Astrocyte (in vitro differentiated cells and primary cell): ENCODE measurements around the gene WDR1. TPM values are rescaled to one million over a fixed set of nuclear protein-coding genes. Genes with fewer than 3 reads are reported as not detected.

ENCODE experiments used
- DNase-seq: peaks from one replicate; pipeline ENCODE4 v3.0.0-alpha.2; 2010; ENCODE audit warnings: low read depth
- FAIRE-seq: peaks from 2 replicates; lab custom pipeline; 2011; peaks lifted over from hg19 to GRCh38; lab: Jason Lieb, UNC
- H2AFZ ChIP-seq: 2 replicates; pipeline ENCODE4 v1.6.0; 2012; ENCODE audit warnings: low read depth, low read length, inconsistent platforms
- H3K27ac ChIP-seq: 2 replicates; pipeline ENCODE4 v1.5.1; 2011; ENCODE audit warnings: low read depth, low read length, inconsistent platforms
- H3K27me3 ChIP-seq: 2 replicates; pipeline ENCODE4 v1.6.0; 2011; ENCODE audit warnings: low read length, inconsistent platforms; ENCODE audit not compliant: insufficient read depth
- H3K36me3 ChIP-seq: 2 replicates; pipeline ENCODE4 v1.5.1; 2011; ENCODE audit warnings: low read length, inconsistent platforms; ENCODE audit not compliant: insufficient read depth
- H3K4me1 ChIP-seq: 2 replicates; pipeline ENCODE4 v1.5.1; 2011; ENCODE audit warnings: low read length, inconsistent platforms; ENCODE audit not compliant: insufficient read depth
- H3K4me2 ChIP-seq: 2 replicates; pipeline ENCODE4 v1.6.0; 2012; ENCODE audit warnings: low read length, inconsistent platforms
- H3K4me3 ChIP-seq: 2 replicates; pipeline ENCODE4 v1.5.1; 2011; ENCODE audit warnings: low read depth, mild to moderate bottlenecking, low read length, inconsistent platforms; ENCODE audit not compliant: insufficient read depth
- H3K79me2 ChIP-seq: 2 replicates; pipeline ENCODE4 v1.6.0; 2012; ENCODE audit warnings: mild to moderate bottlenecking, low read length, inconsistent platforms; ENCODE audit not compliant: insufficient read depth
- H3K9ac ChIP-seq: 2 replicates; pipeline ENCODE4 v1.6.0; 2012; ENCODE audit warnings: mild to moderate bottlenecking, low read length, inconsistent platforms
- H3K9me3 ChIP-seq: 2 replicates; pipeline ENCODE4 v1.5.1; 2012; ENCODE audit warnings: low read depth, mild to moderate bottlenecking, low read length, inconsistent platforms; ENCODE audit not compliant: insufficient read depth
- H4K20me1 ChIP-seq: 2 replicates; pipeline ENCODE4 v1.6.0; 2012; ENCODE audit warnings: low read length, inconsistent platforms; ENCODE audit not compliant: insufficient read depth
- H3K27ac Mint-ChIP-seq: one replicate; pipeline ENCODE4 v1.8.0; 2021; ENCODE audit warnings: mild to moderate bottlenecking, mixed read lengths; ENCODE audit not compliant: unreplicated experiment
- H3K27me3 Mint-ChIP-seq: one replicate; pipeline ENCODE4 v1.8.0; 2021; ENCODE audit warnings: low read depth, mixed read lengths; ENCODE audit not compliant: unreplicated experiment
- H3K36me3 Mint-ChIP-seq: one replicate; pipeline ENCODE4 v1.8.0; 2021; ENCODE audit warnings: low read depth, mixed read lengths; ENCODE audit not compliant: unreplicated experiment
- H3K4me1 Mint-ChIP-seq: one replicate; pipeline ENCODE4 v1.8.0; 2021; ENCODE audit warnings: low read depth, mixed read lengths; ENCODE audit not compliant: unreplicated experiment
- H3K4me3 Mint-ChIP-seq: one replicate; pipeline ENCODE4 v1.8.0; 2021; ENCODE audit warnings: mild to moderate bottlenecking, moderate library complexity, mixed read lengths; ENCODE audit not compliant: unreplicated experiment
- H3K9me3 Mint-ChIP-seq: one replicate; pipeline ENCODE4 v1.8.0; 2021; ENCODE audit warnings: mild to moderate bottlenecking, mixed read lengths; ENCODE audit not compliant: unreplicated experiment
- CTCF ChIP-seq: IDR thresholded peaks from 2 replicates; pipeline ENCODE4 v1.5.1; 2011; ENCODE audit warnings: low read depth, mild to moderate bottlenecking, inconsistent platforms, low read length, moderate library complexity; ENCODE audit not compliant: insufficient read depth
- EZH2 ChIP-seq: IDR thresholded peaks from 2 replicates; pipeline ENCODE4 v1.6.1; 2012; ENCODE audit warnings: mild to moderate bottlenecking, low read length, inconsistent platforms; ENCODE audit not compliant: insufficient read depth
- total RNA-seq: library from RNA; stranded (reverse); gene quantifications from 2 replicates; pipeline ENCODE4 v1.2.1, GENCODE V29; 2021

The WDR1 gene
- total RNA-seq, 1 donor from 2014 or later: 620 TPM

DNA sequence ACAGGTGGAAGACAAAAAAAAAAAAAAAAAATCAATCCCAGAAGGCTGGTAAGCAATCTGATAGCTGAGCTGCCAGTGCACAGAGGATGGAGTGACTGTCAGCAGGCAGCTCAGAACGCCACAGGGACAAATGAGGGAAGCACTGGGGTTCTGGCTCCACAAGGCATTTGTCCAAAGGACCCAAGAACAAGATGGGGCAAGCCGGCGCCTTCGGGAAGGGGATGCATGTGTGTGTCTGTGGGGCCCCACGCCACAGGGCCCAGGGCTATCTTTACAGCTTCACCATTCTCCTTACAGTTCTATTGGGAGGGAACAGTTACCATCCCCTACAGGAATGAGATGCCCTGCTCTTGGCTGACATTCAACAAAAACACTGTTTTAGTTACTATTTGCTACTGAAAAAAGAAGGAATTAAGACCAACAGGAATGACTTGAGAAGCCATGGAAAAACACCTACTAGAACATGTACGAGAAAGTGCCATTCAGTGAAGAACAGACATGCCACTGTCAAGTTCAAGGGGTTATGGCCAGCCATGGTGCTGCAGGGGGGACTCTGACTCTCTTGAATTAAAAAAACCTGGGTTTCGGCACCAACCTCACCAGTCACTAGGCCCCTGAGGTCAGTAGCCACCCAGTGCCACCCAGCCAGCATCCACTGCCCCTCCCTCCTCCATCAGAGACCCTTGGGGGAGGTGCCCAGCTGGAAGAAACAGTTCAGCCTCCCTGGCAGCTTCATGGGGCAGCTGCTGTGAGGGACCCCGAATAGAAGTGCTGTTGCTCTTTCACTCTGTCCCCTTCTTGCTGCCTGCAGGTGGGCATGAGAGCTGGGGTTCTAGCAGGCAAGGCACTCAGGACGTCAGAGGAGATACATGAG lies 18.5 kb downstream of the WDR1 start:
- Mint-ChIP-seq H3K27ac (peak overlapping the region; percentile 26), H3K4me3 (peak overlapping the region; percentile 50), H3K36me3 (peaks cover 34% of the 10 kb centered on the region), H3K4me1 (peaks cover 81% of the 10 kb centered on the region), H3K27me3 (no peaks in the 10 kb centered on the region), H3K9me3 (no peaks in the 10 kb centered on the region)
- FAIRE-seq: no peak
- Histone ChIP-seq H3K79me2 (peaks cover 92% of the 10 kb centered on the region), H4K20me1 (peaks cover 99% of the 10 kb centered on the region), H2AFZ (no peak overlapping the region), H3K9ac (peak overlapping the region; percentile 46), H3K27ac (peak overlapping the region; percentile 97), H3K4me1 (peaks cover 86% of the 10 kb centered on the region), H3K4me2 (peak overlapping the region; percentile 54), H3K36me3 (peaks cover 63% of the 10 kb centered on the region), H3K9me3 (no peaks in the 10 kb centered on the region), H3K4me3 (no peak overlapping the region), H3K27me3 (no peaks in the 10 kb centered on the region)
- TF ChIP-seq CTCF: no peak
- TF ChIP-seq EZH2: no peak
- DNase-seq: no peak

- H3K4me3 Mint-ChIP-seq: peak overlapping the region; percentile 73
Observed at GRCh38 chr4:10096978-10097335, 19.6 kb downstream of the WDR1 start.

More at GRCh38 chr4:10096978-10097335, 19.6 kb downstream of the WDR1 start:
- H3K36me3 Mint-ChIP-seq: peaks cover 33% of the 10 kb centered on the region
- no peaks in the 10 kb centered on the region for H3K27me3 Mint-ChIP-seq
- DNase-seq (no peak), FAIRE-seq (no peak)
- Histone ChIP-seq H3K27me3 (no peaks in the 10 kb centered on the region), H4K20me1 (peaks cover 99% of the 10 kb centered on the region), H3K4me1 (peaks cover 86% of the 10 kb centered on the region), H2AFZ (no peak overlapping the region), H3K9me3 (no peaks in the 10 kb centered on the region), H3K4me2 (peak overlapping the region; percentile 79), H3K4me3 (peak overlapping the region; percentile 18), H3K36me3 (peaks cover 51% of the 10 kb centered on the region), H3K9ac (peak overlapping the region; percentile 82), H3K27ac (peak overlapping the region; percentile 97), H3K79me2 (peaks cover 92% of the 10 kb centered on the region)
- H3K27ac Mint-ChIP-seq: peak overlapping the region; percentile 96
- TF ChIP-seq CTCF (no peak), EZH2 (no peak)
- peaks cover 81% of the 10 kb centered on the region for H3K4me1 Mint-ChIP-seq
- no peaks in the 10 kb centered on the region for H3K9me3 Mint-ChIP-seq
